GM19238 (cell line): ENCODE results near the gene BARHL1.
"Not testable (repeated sequence)": the region's sequence is repeated elsewhere in the genome, so short reads cannot be mapped to it uniquely, and the experiment has no call there.

ENCODE experiments used
- DNase-seq: peaks from one replicate; pipeline ENCODE4 v3.0.0; 2011; ENCODE audit warnings: low spot score; ENCODE audit not compliant: insufficient read length

BARHL1 gene

DNA sequence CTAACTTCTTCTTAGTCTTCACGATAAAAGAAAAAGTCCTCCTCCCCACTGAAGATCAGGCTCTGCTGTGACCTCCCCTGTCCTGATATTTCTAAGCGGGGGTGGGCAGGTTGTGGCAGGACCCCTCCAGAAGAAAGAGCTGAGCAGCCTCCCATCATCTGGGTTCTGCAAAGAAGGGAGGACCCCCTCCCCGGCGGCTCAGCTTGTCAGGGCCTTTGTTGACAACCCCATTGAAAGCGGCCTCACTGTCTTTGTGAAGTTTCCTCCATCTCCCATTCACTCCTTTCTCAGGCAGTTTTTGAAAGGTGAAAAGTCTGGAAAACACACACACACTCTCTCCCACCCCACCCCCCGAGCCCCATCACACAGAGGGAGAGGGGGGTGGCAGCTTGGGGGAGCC lies 26.2 kb upstream of the BARHL1 start:
- no peak for DNase-seq

DNA sequence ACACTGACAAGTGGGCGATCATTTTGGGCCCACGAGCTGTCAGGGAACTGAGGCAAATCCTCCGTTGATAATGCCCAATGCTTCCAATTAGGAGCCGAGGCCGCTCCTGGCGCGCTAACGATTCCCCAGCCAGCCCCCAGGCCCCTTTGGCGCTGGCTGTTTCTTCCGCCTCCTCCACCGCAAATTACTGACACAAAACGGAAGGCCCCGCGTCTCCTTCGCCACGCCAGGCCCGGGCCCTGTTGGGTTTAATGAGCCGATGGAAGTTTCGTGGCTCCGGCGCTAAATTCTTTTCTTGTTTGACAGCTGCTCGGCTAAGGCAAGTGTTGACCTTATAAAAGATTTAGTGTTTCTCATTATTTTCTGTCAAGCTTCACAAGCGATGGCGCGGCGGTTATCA lies 25.7 kb upstream of the BARHL1 start:
- DNase-seq = no peak

DNA sequence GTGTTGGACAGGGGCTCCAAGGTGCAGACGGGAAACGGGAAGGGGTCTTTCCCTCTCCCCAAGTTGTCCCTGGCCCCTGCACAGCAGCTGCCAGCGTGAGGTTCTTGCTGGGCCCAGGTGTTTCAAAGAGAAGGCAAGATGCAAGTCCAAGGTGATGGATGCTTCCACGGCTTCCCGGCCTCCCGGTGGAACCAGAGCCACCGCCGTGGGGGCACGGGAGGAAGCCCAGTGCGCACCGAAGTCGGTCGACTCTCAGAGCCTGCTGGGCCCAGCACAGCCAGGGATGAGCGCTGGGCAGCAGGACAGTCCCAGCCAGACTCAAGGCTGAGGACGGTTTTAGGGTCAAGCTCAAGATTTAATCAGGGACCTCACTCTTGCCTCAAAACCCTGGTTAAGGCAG lies 25.2 kb upstream of the BARHL1 start:
- DNase-seq = no peak

DNA sequence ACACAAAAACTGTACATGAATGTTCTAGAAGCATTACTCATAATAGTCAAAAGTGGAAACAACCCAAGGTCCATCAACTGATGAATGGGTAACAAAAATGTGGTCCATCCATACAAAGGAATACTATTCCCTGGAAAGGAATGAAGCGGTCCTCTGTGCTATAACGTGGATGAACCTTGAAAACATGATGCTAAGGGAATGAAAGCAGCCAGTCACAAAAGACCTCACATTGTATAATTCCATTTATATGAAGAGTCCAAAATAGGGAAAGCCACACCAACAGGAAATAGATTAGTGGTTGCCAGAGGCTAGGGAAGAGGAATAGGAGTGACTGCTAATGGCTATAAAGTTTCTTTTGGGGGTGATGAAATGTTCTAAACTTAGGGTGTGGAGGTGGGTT lies 22.7 kb upstream of the BARHL1 start:
- DNase-seq = no peak

DNA sequence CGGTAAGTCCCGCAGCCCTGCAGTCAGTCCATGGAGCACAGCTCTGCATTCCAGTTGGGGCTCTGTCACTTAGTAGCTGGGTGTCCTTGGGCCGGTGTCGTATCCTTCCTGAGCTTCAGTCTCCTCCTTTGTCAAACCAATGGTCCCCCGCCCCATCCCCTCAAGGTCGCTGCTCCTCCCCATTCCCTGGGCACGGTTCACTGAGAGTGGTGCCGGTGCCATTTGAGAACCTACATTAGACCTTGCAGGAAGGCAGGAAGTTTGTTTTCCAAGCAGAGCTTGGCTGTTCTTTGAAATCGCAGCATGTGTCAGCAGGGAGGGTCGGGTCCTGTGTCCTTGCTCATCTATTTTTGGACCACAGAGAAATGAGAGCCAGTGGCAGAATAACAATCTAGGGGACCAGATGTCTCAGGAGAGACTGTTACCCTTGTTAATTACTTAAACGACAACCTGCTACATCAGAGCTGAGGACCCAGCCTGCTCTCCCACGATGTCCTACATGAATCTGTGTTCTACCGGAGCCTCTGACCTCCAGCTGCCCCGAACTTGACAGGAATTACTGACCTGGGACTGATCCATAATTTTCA lies 21.7 kb upstream of the BARHL1 start:
- no peak for DNase-seq

DNA sequence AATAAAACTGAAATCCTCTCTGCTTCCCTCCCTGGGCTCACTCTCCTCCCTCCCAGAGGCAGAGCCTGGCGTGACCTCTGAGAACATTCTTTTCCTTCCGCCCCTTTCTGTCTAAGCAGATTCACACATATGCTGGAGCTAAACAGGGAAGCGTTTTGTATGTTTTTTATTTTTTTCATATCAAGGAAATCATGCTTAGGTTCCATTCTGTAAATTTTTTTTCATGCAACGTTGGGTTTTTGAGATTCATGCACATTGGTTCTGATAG lies 20.2 kb upstream of the BARHL1 start:
- no peak for DNase-seq

DNA sequence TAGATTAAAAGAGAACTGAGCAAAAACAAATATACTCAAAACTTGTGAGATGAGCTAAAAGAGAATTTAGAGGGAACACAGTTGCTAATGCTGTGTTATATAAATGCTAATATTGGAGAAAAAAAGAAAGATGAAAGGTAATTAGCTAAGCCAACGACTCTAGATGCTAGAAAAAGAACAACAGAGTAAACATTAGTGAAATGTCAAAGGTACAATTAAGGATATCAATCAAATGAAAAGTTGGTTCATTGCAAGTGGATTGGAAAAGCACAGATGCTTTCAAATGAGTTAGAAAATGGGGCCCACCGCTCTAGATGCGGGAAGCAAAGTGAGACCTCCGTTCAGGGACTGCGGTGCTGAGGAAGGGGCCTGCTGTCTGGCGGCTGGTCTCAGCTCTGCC lies 17.9 kb upstream of the BARHL1 start:
- no peak for DNase-seq

DNA sequence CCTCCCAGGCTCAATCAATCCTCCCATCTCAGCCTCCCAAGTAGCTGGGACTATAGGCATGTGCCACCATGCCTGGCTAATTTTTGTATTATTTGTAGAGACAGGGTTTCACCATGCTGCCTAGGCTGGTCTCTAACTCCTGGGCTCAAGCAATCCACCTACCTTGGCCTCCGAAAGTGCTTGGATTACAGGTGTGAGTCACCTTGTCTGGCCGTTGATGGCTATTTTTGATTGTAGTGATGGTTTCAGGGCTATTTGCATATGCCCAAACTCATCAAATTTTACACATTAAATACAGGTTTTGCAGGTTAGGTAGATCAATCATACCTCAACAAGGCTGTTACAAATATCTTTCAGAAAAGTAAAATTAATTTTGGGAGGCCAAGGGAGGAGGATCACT lies 13.6 kb upstream of the BARHL1 start:
- DNase-seq = not testable (repeated sequence)

DNA sequence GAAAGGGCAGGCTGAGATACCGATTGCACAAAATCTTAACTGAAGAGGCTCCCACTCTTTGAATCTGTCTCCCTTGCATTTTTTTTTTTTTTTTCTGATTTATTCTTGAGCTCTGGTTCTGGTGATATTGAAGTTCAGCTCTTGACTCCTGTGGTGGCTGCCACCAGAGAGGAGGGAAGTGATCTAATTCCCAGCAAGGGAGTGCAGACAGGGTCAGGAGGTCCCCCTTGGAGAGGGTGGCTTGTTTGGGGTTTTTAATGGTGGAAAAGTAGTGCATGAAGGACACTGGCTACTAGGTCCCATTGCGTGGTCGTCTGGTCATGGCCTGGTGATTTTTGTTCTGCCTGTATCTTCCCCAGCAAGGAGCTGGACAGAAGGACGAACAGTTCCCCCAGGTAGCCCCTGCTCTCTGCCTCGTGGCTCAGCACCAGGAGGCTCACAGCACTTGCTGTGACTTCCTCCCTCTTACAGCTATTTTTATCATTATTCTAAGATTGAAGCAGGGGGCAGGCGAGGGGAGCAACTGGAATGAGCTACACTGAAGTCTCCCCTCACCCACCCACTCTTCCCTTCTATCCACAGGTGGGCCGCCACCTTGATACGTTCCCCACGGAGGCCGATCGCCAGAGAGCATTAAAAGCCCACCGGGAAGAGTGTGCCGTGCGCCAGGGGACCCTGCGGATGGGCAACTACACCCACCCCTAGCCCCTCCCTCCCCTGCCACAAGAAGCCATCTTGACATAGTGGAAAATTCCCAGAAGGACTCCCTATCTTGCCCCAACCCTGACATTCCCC lies 10.4 kb upstream of the BARHL1 start:
- DNase-seq = no peak

DNA sequence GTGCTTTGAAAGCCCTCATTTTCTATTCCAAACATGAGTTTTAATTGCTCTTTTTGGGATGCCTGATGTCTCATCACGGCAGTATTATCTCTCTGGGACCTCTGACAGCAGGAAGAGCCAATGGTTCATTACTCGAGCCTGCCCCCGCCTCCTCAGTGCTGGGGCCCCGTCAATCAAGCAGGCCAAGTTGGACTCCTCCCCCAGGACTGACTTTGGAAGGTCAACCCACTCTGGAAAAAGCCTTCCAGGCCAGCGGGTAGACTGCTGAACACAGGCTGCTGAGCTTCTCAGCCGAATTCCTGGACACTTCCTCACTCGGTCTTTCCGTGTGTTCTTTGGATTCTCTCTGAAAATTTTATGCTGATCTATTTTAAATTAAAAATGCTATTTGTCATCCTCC lies 9.5 kb upstream of the BARHL1 start:
- no peak for DNase-seq

DNA sequence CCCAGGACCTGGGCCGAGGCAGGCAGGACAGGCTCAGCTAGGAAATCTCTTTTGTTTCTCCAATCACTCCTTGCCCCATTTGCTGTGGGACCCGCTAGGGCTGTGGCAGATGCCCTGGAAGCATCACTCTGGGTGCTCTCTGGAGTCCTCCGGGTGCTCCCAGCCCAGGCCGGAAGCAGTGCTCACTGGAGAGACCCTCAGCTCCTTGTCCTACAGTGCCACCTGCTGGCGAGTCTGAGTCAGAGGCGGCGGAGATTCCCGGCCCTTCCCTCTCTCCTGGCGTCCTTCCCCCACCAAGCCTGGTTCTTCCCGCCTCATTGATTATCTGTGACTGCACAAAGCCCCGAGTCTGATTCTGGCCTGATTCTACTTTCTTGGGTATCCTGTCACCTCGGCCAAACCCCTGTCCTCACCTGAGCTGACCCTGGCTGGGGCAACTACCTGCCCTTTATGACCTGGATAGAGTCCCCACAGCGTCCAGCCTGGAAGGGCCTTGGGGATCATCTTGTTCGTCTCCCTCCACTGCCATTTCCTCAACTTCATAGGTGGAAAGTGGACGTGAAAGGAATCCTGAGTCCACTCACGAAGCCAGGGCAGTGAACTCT lies 7.3 kb upstream of the BARHL1 start:
- peak; percentile 71 for DNase-seq

DNA sequence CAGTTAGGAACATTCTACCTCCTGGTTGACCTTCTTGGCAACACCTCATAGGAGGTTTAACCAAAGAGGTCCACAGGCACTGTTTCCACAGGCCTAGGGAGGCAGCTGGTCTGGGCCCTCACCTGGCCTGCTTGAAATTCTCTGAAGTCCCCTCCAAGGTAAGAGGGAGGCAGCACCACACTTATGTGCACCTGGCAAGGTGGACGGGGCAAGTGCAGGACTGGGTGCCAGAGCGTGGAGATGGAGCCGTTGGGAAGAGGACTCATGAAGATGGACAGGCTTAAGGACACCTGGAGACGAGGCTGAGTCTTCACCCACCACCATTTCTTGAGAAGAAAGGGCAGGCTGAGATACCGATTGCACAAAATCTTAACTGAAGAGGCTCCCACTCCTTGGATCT lies 6.6 kb upstream of the BARHL1 start:
- DNase-seq = no peak

DNA sequence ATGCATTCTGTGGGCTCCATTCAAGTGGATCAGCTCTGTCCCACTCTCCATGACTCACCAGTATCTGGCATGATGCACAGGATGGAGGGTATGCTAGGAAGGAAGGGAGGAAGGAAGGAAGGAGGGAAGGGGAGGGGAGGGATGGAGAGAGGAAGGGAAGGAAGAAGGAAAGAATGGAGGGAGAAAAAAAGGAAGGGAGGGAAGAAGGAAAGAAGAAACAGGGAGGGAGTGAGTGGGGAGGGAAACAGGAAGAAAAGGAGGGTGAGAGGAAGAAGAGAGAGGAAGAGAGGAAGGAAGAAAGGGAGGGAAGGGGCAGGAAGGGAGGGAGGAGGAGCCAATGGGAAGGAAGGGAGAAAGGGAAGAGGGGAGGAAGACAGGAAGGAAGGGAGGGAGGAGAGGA lies 5.3 kb upstream of the BARHL1 start:
- DNase-seq = no peak

DNA sequence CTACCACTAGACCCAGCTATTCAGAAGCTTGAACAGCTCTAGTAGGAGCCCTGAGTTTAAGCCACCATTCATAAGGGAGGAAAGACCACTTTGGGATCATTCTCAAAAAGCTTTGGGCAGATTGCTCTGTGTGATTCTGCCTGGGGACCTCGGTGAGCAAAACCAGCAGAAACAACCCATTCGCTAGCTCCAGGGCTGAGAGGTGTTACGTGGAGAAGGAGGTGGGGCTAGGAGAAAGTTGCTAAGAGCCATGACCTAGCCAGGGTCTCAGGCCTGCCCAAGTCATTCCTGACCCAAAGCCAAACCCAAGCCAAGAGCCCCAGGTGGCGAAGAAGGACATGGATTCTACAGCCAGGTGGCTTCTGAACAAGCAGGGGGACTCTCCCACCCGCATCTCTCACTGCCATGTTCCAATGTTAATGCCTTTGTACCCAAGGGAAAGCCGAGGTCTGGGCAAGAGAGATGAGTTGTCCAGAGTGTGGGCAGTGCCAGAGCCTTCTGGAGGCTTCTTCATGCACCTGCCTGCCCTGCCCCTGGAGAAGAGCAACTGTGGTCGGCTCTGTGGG lies 4.0 kb upstream of the BARHL1 start:
- no peak for DNase-seq

DNA sequence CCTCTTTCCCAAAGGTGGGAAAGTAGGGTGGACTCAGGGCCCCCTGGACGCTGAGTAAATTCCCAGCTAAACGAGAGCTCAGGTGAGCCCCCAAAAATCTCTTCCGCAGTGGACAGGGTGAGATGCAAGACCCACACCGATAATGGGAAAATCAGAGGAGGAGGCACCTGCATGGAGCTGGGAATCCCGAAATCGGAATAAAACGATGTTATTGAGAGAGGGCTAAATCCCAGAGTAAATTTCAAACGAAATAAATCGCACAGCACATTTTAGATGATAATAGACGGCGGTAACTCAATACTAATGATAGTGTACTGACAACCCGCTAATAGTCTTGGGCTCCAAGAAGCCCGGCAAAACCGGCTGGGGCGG lies 3.0 kb upstream of the BARHL1 start:
- no peak for DNase-seq

DNA sequence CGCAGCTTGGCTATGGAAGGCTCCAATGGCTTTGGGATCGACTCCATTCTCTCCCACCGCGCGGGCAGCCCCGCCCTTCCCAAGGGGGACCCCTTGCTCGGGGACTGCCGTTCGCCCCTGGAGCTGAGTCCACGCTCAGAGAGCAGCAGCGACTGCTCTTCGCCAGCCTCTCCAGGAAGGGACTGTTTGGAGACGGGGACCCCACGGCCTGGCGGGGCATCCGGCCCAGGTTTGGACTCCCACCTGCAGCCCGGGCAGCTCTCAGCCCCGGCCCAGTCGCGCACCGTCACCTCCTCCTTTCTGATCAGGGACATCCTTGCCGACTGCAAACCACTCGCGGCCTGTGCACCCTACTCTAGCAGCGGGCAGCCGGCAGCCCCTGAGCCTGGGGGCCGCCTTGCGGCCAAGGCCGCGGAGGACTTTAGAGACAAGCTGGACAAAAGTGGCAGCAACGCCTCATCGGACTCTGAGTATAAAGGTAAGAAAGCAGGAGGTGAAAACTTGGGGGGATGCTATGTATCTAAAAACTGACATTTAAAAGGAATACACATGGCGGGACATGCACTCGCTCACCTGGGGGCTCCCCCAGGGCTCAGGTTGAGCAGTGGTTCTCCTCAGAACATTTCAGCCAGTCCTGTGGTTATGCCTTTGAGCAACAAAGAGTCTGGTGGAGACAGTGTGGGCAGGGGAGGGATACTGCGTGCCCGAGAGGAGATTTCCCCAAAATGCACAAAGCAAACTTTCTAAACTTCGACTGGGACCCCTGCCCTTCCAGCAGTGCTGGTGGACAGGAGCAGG lies 579 bp downstream of the BARHL1 start:
- DNase-seq = no peak

DNA sequence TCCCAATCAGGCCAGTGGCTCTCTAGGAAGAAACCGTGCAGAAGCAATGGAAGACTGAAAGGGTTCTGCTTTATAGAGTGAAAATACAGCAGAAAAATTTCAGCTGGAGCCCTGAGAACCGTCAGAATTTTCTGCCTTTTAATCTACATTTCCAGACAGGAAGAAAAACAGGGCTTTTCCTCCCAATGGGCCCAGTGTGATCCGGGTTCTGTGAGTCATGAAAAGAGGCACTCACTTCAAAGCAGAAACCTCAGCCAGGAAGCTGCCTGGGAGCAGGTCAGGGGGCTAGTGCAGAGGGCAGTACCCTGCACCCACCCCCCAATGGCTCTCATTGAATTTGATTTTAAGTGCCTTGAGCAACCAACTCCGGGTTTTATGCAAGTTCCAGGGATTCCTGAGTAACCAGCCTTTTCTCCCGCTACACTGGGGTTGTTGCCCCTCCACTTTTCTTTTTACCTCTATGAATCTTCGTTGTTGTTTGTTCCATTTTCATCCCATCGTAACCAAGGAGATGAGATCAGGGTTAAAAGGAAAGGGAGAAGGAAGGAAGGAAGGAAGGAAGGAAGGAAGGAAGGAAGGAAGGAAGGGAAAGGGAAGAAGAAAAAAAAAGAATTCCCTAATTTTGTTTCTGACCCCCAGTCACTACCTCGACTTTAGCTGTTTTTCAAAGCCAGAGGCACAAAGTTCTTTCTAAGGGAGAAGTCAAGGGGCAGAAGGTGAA lies 1.3 kb downstream of the BARHL1 start:
- DNase-seq = no peak

DNA sequence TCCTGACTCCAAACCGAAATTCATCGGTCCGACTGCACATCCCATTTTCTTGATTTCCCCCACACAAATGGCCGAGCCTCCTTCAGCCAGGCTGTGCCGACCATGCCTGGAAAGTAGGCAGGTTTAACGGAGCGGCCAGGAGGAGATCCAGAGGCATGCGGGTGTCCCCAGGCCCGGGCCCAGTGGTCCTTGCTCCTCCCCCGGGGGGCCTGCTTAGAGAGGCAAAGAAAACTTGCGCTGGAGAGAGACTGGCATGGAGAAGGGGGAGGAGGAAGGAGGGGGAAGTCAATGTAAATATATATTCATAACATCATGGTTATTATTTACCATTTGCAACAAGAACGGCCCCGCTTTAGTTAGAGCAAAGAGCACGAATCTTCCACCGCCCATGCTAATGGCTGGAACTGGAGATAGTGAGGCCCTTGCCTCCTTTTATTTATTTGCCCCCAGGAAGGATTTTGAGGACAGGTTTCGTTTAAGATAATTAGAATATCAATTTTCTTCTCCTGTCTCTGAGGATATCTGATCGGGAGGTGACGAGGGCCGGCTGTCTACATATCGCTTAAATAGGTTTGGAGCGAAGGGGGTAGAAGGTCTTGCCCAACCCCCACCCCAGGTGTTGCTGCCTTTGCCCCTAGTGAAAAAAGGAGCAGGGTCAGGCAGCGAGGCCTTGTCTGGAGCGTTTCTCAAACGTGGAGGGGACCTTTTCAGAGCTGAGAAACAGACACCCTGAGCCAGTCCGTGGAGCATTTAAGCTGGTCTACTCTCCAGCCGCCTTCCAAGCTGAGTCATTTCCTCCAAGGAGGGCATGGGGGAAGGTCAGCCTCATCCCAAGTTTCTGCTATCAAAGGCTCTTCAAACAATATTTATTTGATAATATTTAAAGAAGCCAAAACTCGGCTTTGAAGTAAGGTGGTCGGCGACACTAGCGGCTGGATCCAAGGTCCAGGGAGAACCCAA lies 2.5 kb downstream of the BARHL1 start:
- no peak for DNase-seq

DNA sequence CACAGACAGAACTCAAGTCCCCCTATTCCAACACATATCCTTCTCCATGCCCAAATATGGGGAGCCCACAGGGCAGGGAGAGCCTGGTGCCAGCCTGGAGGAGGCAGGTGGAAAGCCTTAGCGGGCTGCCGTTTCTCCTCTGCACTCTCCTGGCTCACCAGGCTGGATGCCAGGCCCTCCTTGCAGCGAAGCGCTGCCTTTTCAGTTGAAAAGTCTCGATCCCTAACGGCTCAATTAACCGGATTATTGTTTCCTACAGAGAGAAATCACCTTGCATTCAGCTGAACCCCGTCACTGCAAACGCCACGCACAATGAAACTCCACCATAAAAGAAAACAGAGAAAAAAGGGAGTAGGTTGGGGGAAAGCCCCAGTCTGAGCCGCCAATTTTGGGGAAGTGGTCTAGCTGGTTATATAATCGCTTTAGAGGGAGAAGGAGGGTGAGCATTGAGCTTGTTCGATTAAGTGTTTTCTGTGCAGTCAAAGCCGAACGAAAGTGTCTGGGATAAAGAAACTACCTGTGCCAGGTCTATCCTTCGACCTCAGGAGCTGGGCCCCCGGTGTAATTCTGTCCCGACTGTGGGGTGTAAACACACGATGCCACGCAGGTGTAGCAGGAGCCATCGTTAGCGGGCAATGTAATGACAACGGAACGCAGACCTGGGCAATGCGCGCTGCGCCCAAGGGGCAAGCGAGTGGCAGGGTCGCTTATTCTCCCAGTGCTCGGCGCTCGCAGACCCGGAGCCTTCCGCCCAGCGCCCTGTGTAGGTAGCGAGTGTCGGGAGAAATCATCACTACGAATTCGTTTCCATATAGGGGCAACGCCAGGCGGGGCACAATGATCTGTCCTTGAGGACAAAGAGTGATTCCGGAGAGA lies 3.8 kb downstream of the BARHL1 start:
- DNase-seq = no peak
